LNCAP (cell line): ENCODE data around the gene PCDHGA8.
A peak's percentile ranks its signal among the peaks of the same experiment; 100 is the strongest.

Experiments used
- CTCF ChIP-seq: fragments of 450-650 bp; IDR thresholded peaks from 2 replicates; pipeline ENCODE4 v1.5.1; 2017; ENCODE audit warnings: mild to moderate bottlenecking

Gene PCDHGA8

GRCh38 chr5:141392429-141393198 is at the start of gene PCDHGA8:
PCDHGA8 (plus strand) TSS chr5:141392633; CDS start chr5:141392814, 181 bp downstream.
- peak; percentile 41; the same call in 1 of the 2 replicates for TF ChIP-seq CTCF

DNA sequence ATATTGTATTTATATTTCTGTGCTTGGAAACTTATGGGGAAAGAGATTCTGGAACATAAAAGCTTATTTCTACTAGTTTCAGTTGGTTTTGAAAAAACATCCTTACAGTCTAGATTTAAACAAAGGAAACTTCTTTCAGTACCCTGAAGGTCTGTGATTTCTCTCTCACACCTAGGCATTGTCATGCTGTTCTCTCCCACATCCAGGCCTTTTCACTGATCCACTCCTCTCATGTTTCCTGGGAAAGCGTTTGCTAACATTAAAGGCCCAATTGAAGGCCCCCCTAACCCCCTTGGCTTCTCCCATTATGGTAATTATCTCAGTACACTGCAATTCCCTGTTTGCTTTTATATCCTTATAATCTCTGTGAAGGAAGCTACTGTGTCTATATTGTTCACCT is 49.7 kb upstream of the PCDHGA8 start:
- TF ChIP-seq CTCF, result no peak

DNA sequence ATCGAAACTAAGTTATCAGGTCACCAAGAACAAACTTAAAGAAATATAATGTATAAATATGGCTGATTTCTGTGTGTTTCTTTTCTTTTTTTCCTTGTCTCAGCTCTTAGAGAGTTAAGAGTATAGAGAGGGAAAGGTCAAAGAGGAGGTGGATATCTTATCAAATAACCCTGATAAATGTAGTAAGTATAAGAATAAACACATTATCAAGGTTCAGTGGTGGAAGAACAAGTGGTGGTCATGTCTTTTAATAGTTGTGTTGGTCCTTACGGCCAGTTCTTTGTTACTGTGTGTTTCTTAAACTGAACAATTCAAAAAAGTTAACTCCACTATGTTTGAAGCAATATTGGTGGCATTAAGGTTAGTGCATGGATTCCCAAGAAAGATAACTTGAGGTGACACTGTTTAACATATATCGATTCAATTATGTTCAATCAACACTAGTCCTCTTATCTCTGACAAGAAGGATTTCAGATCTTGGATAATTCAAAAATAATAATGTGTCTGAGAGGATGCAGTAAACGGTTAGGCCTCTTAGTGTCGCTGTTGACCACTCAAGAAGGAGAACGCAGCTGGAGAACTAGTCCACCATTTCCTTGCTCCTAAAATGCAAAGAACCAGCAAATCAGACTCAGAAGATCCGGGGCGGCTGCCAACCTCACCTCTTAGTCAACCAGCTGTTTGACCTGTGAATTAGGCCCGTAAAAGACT is 49.0 kb upstream of the PCDHGA8 start, which contains the start of gene PCDHGA3:
TSS of gene PCDHGA3 (plus strand) at position 588 of the 711 bp plus-strand sequence. CDS start 205 bp downstream, outside the sequence.
- TF ChIP-seq CTCF, result peak; percentile 56

DNA sequence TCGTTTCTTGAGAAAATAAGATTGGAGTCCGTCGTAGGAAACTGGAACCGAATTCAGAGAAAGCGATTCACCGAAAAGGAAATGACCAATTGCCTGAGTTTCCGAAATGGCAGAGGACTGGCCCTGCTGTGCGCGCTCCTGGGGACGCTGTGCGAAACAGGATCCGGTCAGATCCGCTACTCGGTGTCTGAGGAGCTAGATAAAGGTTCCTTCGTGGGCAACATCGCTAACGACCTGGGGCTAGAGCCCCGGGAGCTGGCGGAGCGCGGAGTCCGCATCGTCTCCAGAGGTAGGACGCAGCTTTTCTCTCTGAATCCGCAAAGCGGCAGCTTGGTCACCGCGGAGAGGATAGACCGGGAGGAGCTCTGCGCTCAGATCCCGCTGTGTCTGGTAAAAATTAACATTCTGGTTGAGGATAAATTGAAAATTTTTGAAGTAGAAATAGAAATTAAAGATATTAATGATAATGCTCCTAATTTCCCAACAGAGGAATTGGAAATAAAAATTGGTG is 48.4 kb upstream of the PCDHGA8 start:
- no peak; the same call in 1 of the 2 replicates for TF ChIP-seq CTCF

DNA sequence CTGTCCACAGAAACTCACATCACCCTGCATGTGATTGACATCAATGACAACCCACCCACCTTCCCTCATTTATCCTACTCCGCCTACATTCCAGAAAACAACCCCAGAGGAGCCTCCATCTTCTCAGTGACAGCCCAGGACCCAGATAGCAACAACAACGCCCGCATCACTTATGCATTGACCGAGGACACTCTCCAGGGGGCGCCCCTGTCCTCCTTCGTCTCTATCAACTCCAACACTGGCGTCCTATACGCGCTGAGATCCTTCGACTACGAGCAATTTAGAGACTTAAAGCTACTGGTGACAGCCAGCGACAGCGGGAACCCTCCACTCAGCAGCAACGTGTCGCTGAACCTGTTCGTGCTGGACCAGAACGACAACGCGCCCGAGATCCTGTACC is 47.1 kb upstream of the PCDHGA8 start:
- TF ChIP-seq CTCF, result no peak

GRCh38 chr5:141349917-141350619 is 42.4 kb upstream of the PCDHGA8 start, which contains the start of gene PCDHGB1:
PCDHGB1 (plus strand) TSS chr5:141350099; CDS start chr5:141350261, 162 bp downstream.
- peak; percentile 88 for TF ChIP-seq CTCF

GRCh38 chr5:141351591-141351990 is 40.8 kb upstream of the PCDHGA8 start:
- TF ChIP-seq CTCF, result no peak
